ENCODE results near the gene IPCEF1.
A peak's percentile ranks its signal among the peaks of the same experiment; 100 is the strongest.

IPCEF1 gene

GRCh38 chr6:154301086-154301625 lies 55.4 kb downstream of the IPCEF1 start:
- Histone ChIP-seq H3K36me3 (ENCODE audit: control insufficient read depth, insufficient read depth, low read length) (no peaks in the 10 kb centered on the region), H3K4me1 (ENCODE audit: control insufficient read depth, insufficient read depth, low read length) (peaks cover 18% of the 10 kb centered on the region), H3K9me3 (ENCODE audit: control insufficient read depth, low read length) (no peaks in the 10 kb centered on the region), H3K27me3 (ENCODE audit: control insufficient read depth, insufficient read depth, low read length) (no peaks in the 10 kb centered on the region), H3K9ac (ENCODE audit: low read length) (no peak overlapping the region), H3K4me3 (ENCODE audit: low read length) (no peak overlapping the region)

GRCh38 chr6:154298297-154298696 lies 58.3 kb downstream of the IPCEF1 start:
- Histone ChIP-seq H3K36me3 (ENCODE audit: control insufficient read depth, insufficient read depth, low read length) (no peaks in the 10 kb centered on the region), H3K9ac (ENCODE audit: low read length) (no peak overlapping the region), H3K9me3 (ENCODE audit: control insufficient read depth, low read length) (no peaks in the 10 kb centered on the region), H3K4me3 (ENCODE audit: low read length) (no peak overlapping the region), H3K27me3 (ENCODE audit: control insufficient read depth, insufficient read depth, low read length) (no peaks in the 10 kb centered on the region), H3K4me1 (ENCODE audit: control insufficient read depth, insufficient read depth, low read length) (peaks cover 18% of the 10 kb centered on the region)

- Histone ChIP-seq H3K9ac (ENCODE audit: low read length) (no peak overlapping the region), H3K9me3 (ENCODE audit: control insufficient read depth, low read length) (no peaks in the 10 kb centered on the region), H3K36me3 (ENCODE audit: control insufficient read depth, insufficient read depth, low read length) (no peaks in the 10 kb centered on the region), H3K27me3 (ENCODE audit: control insufficient read depth, insufficient read depth, low read length) (no peaks in the 10 kb centered on the region), H3K4me3 (ENCODE audit: low read length) (no peak overlapping the region), H3K4me1 (ENCODE audit: control insufficient read depth, insufficient read depth, low read length) (peaks cover 18% of the 10 kb centered on the region)
Measured at GRCh38 chr6:154297721-154298120, 58.9 kb downstream of the IPCEF1 start.

- Histone ChIP-seq H3K36me3 (ENCODE audit: control insufficient read depth, insufficient read depth, low read length) (no peaks in the 10 kb centered on the region), H3K4me1 (ENCODE audit: control insufficient read depth, insufficient read depth, low read length) (peaks cover 17% of the 10 kb centered on the region), H3K27me3 (ENCODE audit: control insufficient read depth, insufficient read depth, low read length) (no peaks in the 10 kb centered on the region), H3K9me3 (ENCODE audit: control insufficient read depth, low read length) (no peaks in the 10 kb centered on the region), H3K9ac (ENCODE audit: low read length) (no peak overlapping the region), H3K4me3 (ENCODE audit: low read length) (no peak overlapping the region)
Measured at GRCh38 chr6:154297210-154297609, 59.4 kb downstream of the IPCEF1 start.

- Histone ChIP-seq H3K9me3 (ENCODE audit: control insufficient read depth, low read length) (no peaks in the 10 kb centered on the region), H3K27me3 (ENCODE audit: control insufficient read depth, insufficient read depth, low read length) (no peaks in the 10 kb centered on the region), H3K4me3 (ENCODE audit: low read length) (no peak overlapping the region), H3K9ac (ENCODE audit: low read length) (no peak overlapping the region), H3K36me3 (ENCODE audit: control insufficient read depth, insufficient read depth, low read length) (no peaks in the 10 kb centered on the region), H3K4me1 (ENCODE audit: control insufficient read depth, insufficient read depth, low read length) (peaks cover 9% of the 10 kb centered on the region)
Measured at GRCh38 chr6:154295733-154296132, 60.9 kb downstream of the IPCEF1 start.

GRCh38 chr6:154292855-154293519 lies 63.6 kb downstream of the IPCEF1 start:
- no peaks in the 10 kb centered on the region for H3K36me3 ChIP-seq (ENCODE audit: control insufficient read depth, insufficient read depth, low read length)
- no peak overlapping the region for H3K4me3 ChIP-seq (ENCODE audit: low read length)
- peaks cover 4% of the 10 kb centered on the region for H3K4me1 ChIP-seq (ENCODE audit: control insufficient read depth, insufficient read depth, low read length)
- H3K27me3 ChIP-seq (ENCODE audit: control insufficient read depth, insufficient read depth, low read length), result no peaks in the 10 kb centered on the region
- H3K9me3 ChIP-seq (ENCODE audit: control insufficient read depth, low read length), result no peaks in the 10 kb centered on the region
- H3K9ac ChIP-seq (ENCODE audit: low read length), result no peak overlapping the region

GRCh38 chr6:154292066-154292465 lies 64.5 kb downstream of the IPCEF1 start:
- Histone ChIP-seq H3K9me3 (ENCODE audit: control insufficient read depth, low read length) (no peaks in the 10 kb centered on the region), H3K36me3 (ENCODE audit: control insufficient read depth, insufficient read depth, low read length) (no peaks in the 10 kb centered on the region), H3K4me3 (ENCODE audit: low read length) (no peak overlapping the region), H3K9ac (ENCODE audit: low read length) (no peak overlapping the region), H3K4me1 (ENCODE audit: control insufficient read depth, insufficient read depth, low read length) (no peaks in the 10 kb centered on the region), H3K27me3 (ENCODE audit: control insufficient read depth, insufficient read depth, low read length) (no peaks in the 10 kb centered on the region)

- Histone ChIP-seq H3K4me3 (ENCODE audit: low read length) (no peak overlapping the region), H3K9ac (ENCODE audit: low read length) (no peak overlapping the region), H3K27me3 (ENCODE audit: control insufficient read depth, insufficient read depth, low read length) (no peaks in the 10 kb centered on the region), H3K36me3 (ENCODE audit: control insufficient read depth, insufficient read depth, low read length) (no peaks in the 10 kb centered on the region), H3K9me3 (ENCODE audit: control insufficient read depth, low read length) (no peaks in the 10 kb centered on the region), H3K4me1 (ENCODE audit: control insufficient read depth, insufficient read depth, low read length) (no peaks in the 10 kb centered on the region)
Measured at GRCh38 chr6:154289818-154290508, 66.6 kb downstream of the IPCEF1 start.

GRCh38 chr6:154285826-154286225 lies 70.8 kb downstream of the IPCEF1 start:
- no peaks in the 10 kb centered on the region for H3K27me3 ChIP-seq (ENCODE audit: control insufficient read depth, insufficient read depth, low read length)
- H3K9ac ChIP-seq (ENCODE audit: low read length), result no peak overlapping the region
- no peaks in the 10 kb centered on the region for H3K36me3 ChIP-seq (ENCODE audit: control insufficient read depth, insufficient read depth, low read length)
- H3K4me1 ChIP-seq (ENCODE audit: control insufficient read depth, insufficient read depth, low read length), result no peaks in the 10 kb centered on the region
- no peaks in the 10 kb centered on the region for H3K9me3 ChIP-seq (ENCODE audit: control insufficient read depth, low read length)
- no peak overlapping the region for H3K4me3 ChIP-seq (ENCODE audit: low read length)

GRCh38 chr6:154284313-154284853 lies 72.2 kb downstream of the IPCEF1 start:
- H3K9me3 ChIP-seq (ENCODE audit: control insufficient read depth, low read length), result no peaks in the 10 kb centered on the region

GRCh38 chr6:154280521-154280920 lies 76.1 kb downstream of the IPCEF1 start:
- H3K9me3 ChIP-seq (ENCODE audit: control insufficient read depth, low read length), result no peaks in the 10 kb centered on the region
- H3K9ac ChIP-seq (ENCODE audit: low read length), result no peak overlapping the region
- no peaks in the 10 kb centered on the region for H3K27me3 ChIP-seq (ENCODE audit: control insufficient read depth, insufficient read depth, low read length)
- no peak overlapping the region for H3K4me3 ChIP-seq (ENCODE audit: low read length)
- H3K4me1 ChIP-seq (ENCODE audit: control insufficient read depth, insufficient read depth, low read length), result no peaks in the 10 kb centered on the region
- H3K36me3 ChIP-seq (ENCODE audit: control insufficient read depth, insufficient read depth, low read length), result no peaks in the 10 kb centered on the region

More at GRCh38 chr6:154284313-154284853, 72.2 kb downstream of the IPCEF1 start:
- H3K4me1 ChIP-seq (ENCODE audit: control insufficient read depth, insufficient read depth, low read length), result no peaks in the 10 kb centered on the region
- H3K36me3 ChIP-seq (ENCODE audit: control insufficient read depth, insufficient read depth, low read length), result no peaks in the 10 kb centered on the region
- no peak overlapping the region for H3K9ac ChIP-seq (ENCODE audit: low read length)
- H3K27me3 ChIP-seq (ENCODE audit: control insufficient read depth, insufficient read depth, low read length), result no peaks in the 10 kb centered on the region
- H3K4me3 ChIP-seq (ENCODE audit: low read length), result no peak overlapping the region

- peak overlapping the region; percentile 17 for H3K9ac ChIP-seq (ENCODE audit: low read length)
- H3K36me3 ChIP-seq (ENCODE audit: control insufficient read depth, insufficient read depth, low read length), result no peaks in the 10 kb centered on the region
- H3K9me3 ChIP-seq (ENCODE audit: control insufficient read depth, low read length), result no peaks in the 10 kb centered on the region
- H3K27me3 ChIP-seq (ENCODE audit: control insufficient read depth, insufficient read depth, low read length), result no peaks in the 10 kb centered on the region
- H3K4me3 ChIP-seq (ENCODE audit: low read length), result no peak overlapping the region
- H3K4me1 ChIP-seq (ENCODE audit: control insufficient read depth, insufficient read depth, low read length), result no peaks in the 10 kb centered on the region
Measured at GRCh38 chr6:154277629-154278017, 79.0 kb downstream of the IPCEF1 start.

All from mucosa of stomach (tissue), 1 donor.